HFFc6 (cell line): ENCODE results near the gene TTF2. TPM values are rescaled to one million over a fixed set of nuclear protein-coding genes. Genes with fewer than 3 reads are reported as not detected.

ENCODE experiments used
- DNase-seq: peaks from one replicate; pipeline ENCODE4 v3.0.0-alpha.2; 2018
- H3K27ac Mint-ChIP-seq: 2 replicates; pipeline ENCODE4 v1.8.0; 2020; ENCODE audit warnings: mild to moderate bottlenecking, mixed read lengths
- H3K27me3 Mint-ChIP-seq: 2 replicates; pipeline ENCODE4 v1.8.0; 2021; ENCODE audit warnings: mild to moderate bottlenecking, moderate library complexity, mixed read lengths; ENCODE audit not compliant: insufficient read depth
- H3K36me3 Mint-ChIP-seq: 2 replicates; pipeline ENCODE4 v1.8.0; 2021; ENCODE audit warnings: low read depth, mixed read lengths
- H3K4me1 Mint-ChIP-seq: 2 replicates; pipeline ENCODE4 v1.8.0; 2020; ENCODE audit warnings: low read depth, mixed read lengths
- H3K4me3 Mint-ChIP-seq: 2 replicates; pipeline ENCODE4 v1.8.0; 2020; ENCODE audit warnings: mild to moderate bottlenecking, moderate library complexity, mixed read lengths
- H3K9me3 Mint-ChIP-seq: 2 replicates; pipeline ENCODE4 v1.8.0; 2020; ENCODE audit warnings: mild to moderate bottlenecking, mixed read lengths
- CTCF ChIP-seq: fragments of 200-600 bp; sonication (generic); IDR thresholded peaks from 2 replicates; pipeline ENCODE4 v1.5.0; 2021; ENCODE audit warnings: antibody characterized with exemption, mild to moderate bottlenecking
- total RNA-seq, 6 experiments: library from RNA; stranded (reverse); fragmentation: NEBNext Ultra II Directional; extraction: Animal tissue kit (Norgen Biotek cat#: 25700); gene quantifications; 2 replicates in 1 of 6; 3 replicates in 5 of 6; pipeline ENCODE4 v1.2.3, GENCODE V29; 2021

The TTF2 gene
- total RNA-seq, 6 experiments from 2014 or later: 18.7 to 28.6 (median 24.2) TPM

- no peak for TF ChIP-seq CTCF
- Mint-ChIP-seq H3K9me3 (no peaks in the 10 kb centered on the region), H3K4me3 (no peak overlapping the region), H3K27ac (no peak overlapping the region), H3K4me1 (no peaks in the 10 kb centered on the region), H3K36me3 (no peaks in the 10 kb centered on the region), H3K27me3 (peaks cover 9% of the 10 kb centered on the region)
- DNase-seq: no peak
These were observed 14.5 kb upstream of the TTF2 start for GRCh38 chr1:117045644-117046043.

GRCh38 chr1:117046781-117047180 lies 13.3 kb upstream of the TTF2 start:
- Mint-ChIP-seq H3K4me1 (no peaks in the 10 kb centered on the region), H3K27ac (no peak overlapping the region), H3K36me3 (no peaks in the 10 kb centered on the region), H3K4me3 (no peak overlapping the region), H3K9me3 (no peaks in the 10 kb centered on the region), H3K27me3 (peaks cover 9% of the 10 kb centered on the region)
- DNase-seq: no peak
- no peak for TF ChIP-seq CTCF

GRCh38 chr1:117047271-117047670 lies 12.9 kb upstream of the TTF2 start:
- H3K27ac Mint-ChIP-seq: no peak overlapping the region
- DNase-seq: no peak
- H3K27me3 Mint-ChIP-seq: peaks cover 9% of the 10 kb centered on the region
- no peak overlapping the region for H3K4me3 Mint-ChIP-seq
- no peaks in the 10 kb centered on the region for H3K9me3 Mint-ChIP-seq
- no peak for TF ChIP-seq CTCF
- no peaks in the 10 kb centered on the region for H3K4me1 Mint-ChIP-seq
- no peaks in the 10 kb centered on the region for H3K36me3 Mint-ChIP-seq

- H3K4me3 Mint-ChIP-seq: no peak overlapping the region
These were observed 10.3 kb upstream of the TTF2 start for GRCh38 chr1:117049857-117050256.

GRCh38 chr1:117051224-117052064 lies 8.7 kb upstream of the TTF2 start:
- no peak overlapping the region for H3K4me3 Mint-ChIP-seq
- H3K36me3 Mint-ChIP-seq: no peaks in the 10 kb centered on the region
- DNase-seq: no peak
- no peak overlapping the region for H3K27ac Mint-ChIP-seq
- peaks cover 6% of the 10 kb centered on the region for H3K27me3 Mint-ChIP-seq
- no peaks in the 10 kb centered on the region for H3K4me1 Mint-ChIP-seq
- H3K9me3 Mint-ChIP-seq: no peaks in the 10 kb centered on the region
- no peak for TF ChIP-seq CTCF

More at GRCh38 chr1:117049857-117050256, 10.3 kb upstream of the TTF2 start:
- Mint-ChIP-seq H3K36me3 (no peaks in the 10 kb centered on the region), H3K9me3 (no peaks in the 10 kb centered on the region), H3K27me3 (peaks cover 9% of the 10 kb centered on the region), H3K27ac (no peak overlapping the region), H3K4me1 (no peaks in the 10 kb centered on the region)
- TF ChIP-seq CTCF: no peak
- no peak for DNase-seq
